HG03571 (cell line): ENCODE data around the gene GADL1.

Experiments used
- ATAC-seq: cut with Tn5 transposase; IDR thresholded peaks from one replicate; pipeline ENCODE4 v1.9.1; 2021; ENCODE audit not compliant: unreplicated experiment

The GADL1 gene

GRCh38 chr3:30894521-30895251 lies at the start of gene GADL1:
Gene GADL1 (minus strand): TSS chr3:30894661. CDS start chr3:30894614, 47 bp downstream.
- no peak for ATAC-seq

GRCh38 chr3:30944124-30944523 lies 49.7 kb upstream of the GADL1 start:
- no peak for ATAC-seq

- ATAC-seq = no peak
Measured at GRCh38 chr3:30943206-30943605, 48.7 kb upstream of the GADL1 start.

- ATAC-seq = no peak
Measured at GRCh38 chr3:30941342-30941741, 46.9 kb upstream of the GADL1 start.

- no peak for ATAC-seq
Measured at GRCh38 chr3:30940740-30941139, 46.3 kb upstream of the GADL1 start.

- ATAC-seq = no peak
Measured at GRCh38 chr3:30934208-30934550, 39.7 kb upstream of the GADL1 start.

- ATAC-seq = no peak
Measured at GRCh38 chr3:30933478-30934207, 39.2 kb upstream of the GADL1 start.

GRCh38 chr3:30932513-30933098 lies 38.1 kb upstream of the GADL1 start:
- ATAC-seq = no peak

- ATAC-seq = no peak
Measured at GRCh38 chr3:30924763-30925162, 30.3 kb upstream of the GADL1 start.

- no peak for ATAC-seq
Measured at GRCh38 chr3:30919564-30919963, 25.1 kb upstream of the GADL1 start.

GRCh38 chr3:30918761-30919160 lies 24.3 kb upstream of the GADL1 start:
- ATAC-seq = no peak

GRCh38 chr3:30915782-30916181 lies 21.3 kb upstream of the GADL1 start:
- no peak for ATAC-seq

GRCh38 chr3:30914696-30915095 lies 20.2 kb upstream of the GADL1 start:
- ATAC-seq = no peak

GRCh38 chr3:30913176-30913575 lies 18.7 kb upstream of the GADL1 start:
- ATAC-seq = no peak

GRCh38 chr3:30912301-30912700 lies 17.8 kb upstream of the GADL1 start:
- ATAC-seq = no peak

- ATAC-seq = no peak
Measured at GRCh38 chr3:30908456-30909037, 14.1 kb upstream of the GADL1 start.

GRCh38 chr3:30904996-30905395 lies 10.5 kb upstream of the GADL1 start:
- ATAC-seq = no peak

GRCh38 chr3:30895329-30895728 lies 868 bp upstream of the GADL1 start:
- no peak for ATAC-seq

GRCh38 chr3:30893678-30894325 lies 659 bp downstream of the GADL1 start:
- ATAC-seq = no peak

- ATAC-seq = no peak
Measured at GRCh38 chr3:30890907-30891306, 3.6 kb downstream of the GADL1 start.

- no peak for ATAC-seq
Measured at GRCh38 chr3:30886888-30887287, 7.6 kb downstream of the GADL1 start.
